ENCODE data around the gene FUT8.

DNA sequence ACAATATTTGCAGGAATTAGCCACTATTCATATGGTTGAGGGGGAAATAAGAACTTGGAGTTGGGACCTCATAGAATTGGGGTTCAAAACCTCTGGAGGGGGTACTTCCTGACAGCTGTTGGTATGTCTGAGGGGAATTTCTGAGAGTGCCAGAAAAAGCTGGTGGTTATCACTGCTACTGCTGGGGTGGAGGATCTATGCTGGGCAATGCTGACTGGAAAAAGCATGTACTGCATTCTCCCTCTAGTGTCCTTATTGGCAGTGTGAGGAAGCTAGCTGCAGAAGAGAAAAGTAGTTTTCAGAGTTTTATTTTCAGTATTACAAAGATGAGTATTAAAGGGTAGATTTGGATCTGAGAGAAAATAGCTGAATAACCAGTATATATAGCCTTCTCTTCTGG is 88.8 kb downstream of the FUT8 start:
- TF ChIP-seq, protein P1, sequence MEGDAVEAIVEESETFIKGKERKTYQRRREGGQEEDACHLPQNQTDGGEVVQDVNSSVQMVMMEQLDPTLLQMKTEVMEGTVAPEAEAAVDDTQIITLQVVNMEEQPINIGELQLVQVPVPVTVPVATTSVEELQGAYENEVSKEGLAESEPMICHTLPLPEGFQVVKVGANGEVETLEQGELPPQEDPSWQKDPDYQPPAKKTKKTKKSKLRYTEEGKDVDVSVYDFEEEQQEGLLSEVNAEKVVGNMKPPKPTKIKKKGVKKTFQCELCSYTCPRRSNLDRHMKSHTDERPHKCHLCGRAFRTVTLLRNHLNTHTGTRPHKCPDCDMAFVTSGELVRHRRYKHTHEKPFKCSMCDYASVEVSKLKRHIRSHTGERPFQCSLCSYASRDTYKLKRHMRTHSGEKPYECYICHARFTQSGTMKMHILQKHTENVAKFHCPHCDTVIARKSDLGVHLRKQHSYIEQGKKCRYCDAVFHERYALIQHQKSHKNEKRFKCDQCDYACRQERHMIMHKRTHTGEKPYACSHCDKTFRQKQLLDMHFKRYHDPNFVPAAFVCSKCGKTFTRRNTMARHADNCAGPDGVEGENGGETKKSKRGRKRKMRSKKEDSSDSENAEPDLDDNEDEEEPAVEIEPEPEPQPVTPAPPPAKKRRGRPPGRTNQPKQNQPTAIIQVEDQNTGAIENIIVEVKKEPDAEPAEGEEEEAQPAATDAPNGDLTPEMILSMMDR (IDR thresholded peaks at IDR 0.05) = no peak
- no peak for TF ChIP-seq POLR2A (IDR thresholded peaks at IDR 0.05)

All from thyroid gland (tissue), 4 donors.